ENCODE data around the gene ZNF512B.

Gene ZNF512B

DNA sequence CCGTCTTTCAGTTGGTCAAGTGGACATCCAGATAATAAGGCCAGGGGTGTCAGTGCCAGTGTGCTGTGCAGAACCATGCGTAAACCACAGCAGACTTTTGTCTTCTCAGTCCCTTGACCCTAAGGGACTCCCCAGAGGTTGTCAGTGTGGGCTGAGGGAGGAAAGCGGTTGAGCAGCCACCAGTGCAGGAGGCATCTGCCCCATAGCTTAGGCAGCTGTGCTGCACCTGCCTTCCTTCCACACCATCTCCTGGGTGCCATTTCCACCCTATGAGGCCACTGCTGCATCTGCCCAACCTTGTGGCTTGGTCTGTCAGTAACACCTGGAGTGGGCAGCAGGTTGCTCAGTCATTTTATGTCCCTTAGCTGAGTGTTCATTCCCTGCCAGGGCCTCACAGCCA is 37.2 kb upstream of the ZNF512B start:
- no peaks in the 10 kb centered on the region for H3F3A ChIP-seq (ENCODE audit: insufficient read depth, low read length)
- H3K79me2 ChIP-seq (ENCODE audit: insufficient read depth, low read length), result no peaks in the 10 kb centered on the region
- no peak overlapping the region for H3K4me2 ChIP-seq (ENCODE audit: low read length)
- no peak overlapping the region for H2AFZ ChIP-seq (ENCODE audit: low read length)
- H3K9me2 ChIP-seq (ENCODE audit: low read depth, low read length), result no peaks in the 10 kb centered on the region
- peaks cover 10% of the 10 kb centered on the region for H3K9me3 ChIP-seq (ENCODE audit: low read length)
- H3K27me3 ChIP-seq (ENCODE audit: insufficient read depth, low read length), result no peaks in the 10 kb centered on the region
- peaks cover 80% of the 10 kb centered on the region for H3K36me3 ChIP-seq (ENCODE audit: insufficient read depth, low read length)
- H3K4me1 ChIP-seq (ENCODE audit: insufficient read depth, low read length, severe bottlenecking), result peaks cover 14% of the 10 kb centered on the region
- no peak for TF ChIP-seq EZH2 (IDR thresholded peaks at IDR 0.05; ENCODE audit: borderline replicate concordance, low read length)
- TF ChIP-seq, protein P1, sequence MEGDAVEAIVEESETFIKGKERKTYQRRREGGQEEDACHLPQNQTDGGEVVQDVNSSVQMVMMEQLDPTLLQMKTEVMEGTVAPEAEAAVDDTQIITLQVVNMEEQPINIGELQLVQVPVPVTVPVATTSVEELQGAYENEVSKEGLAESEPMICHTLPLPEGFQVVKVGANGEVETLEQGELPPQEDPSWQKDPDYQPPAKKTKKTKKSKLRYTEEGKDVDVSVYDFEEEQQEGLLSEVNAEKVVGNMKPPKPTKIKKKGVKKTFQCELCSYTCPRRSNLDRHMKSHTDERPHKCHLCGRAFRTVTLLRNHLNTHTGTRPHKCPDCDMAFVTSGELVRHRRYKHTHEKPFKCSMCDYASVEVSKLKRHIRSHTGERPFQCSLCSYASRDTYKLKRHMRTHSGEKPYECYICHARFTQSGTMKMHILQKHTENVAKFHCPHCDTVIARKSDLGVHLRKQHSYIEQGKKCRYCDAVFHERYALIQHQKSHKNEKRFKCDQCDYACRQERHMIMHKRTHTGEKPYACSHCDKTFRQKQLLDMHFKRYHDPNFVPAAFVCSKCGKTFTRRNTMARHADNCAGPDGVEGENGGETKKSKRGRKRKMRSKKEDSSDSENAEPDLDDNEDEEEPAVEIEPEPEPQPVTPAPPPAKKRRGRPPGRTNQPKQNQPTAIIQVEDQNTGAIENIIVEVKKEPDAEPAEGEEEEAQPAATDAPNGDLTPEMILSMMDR (IDR thresholded peaks at IDR 0.05; ENCODE audit: low read length), result no peak
- no peak overlapping the region for H3K4me3 ChIP-seq (ENCODE audit: low read depth, low read length, poor library complexity, severe bottlenecking)
- H3K9ac ChIP-seq (ENCODE audit: low read length), result no peak overlapping the region
- no peak overlapping the region for H3K27ac ChIP-seq (ENCODE audit: low read depth, low read length, poor library complexity, severe bottlenecking)
- H4K20me1 ChIP-seq (ENCODE audit: insufficient read depth, low read length), result no peaks in the 10 kb centered on the region

DNA sequence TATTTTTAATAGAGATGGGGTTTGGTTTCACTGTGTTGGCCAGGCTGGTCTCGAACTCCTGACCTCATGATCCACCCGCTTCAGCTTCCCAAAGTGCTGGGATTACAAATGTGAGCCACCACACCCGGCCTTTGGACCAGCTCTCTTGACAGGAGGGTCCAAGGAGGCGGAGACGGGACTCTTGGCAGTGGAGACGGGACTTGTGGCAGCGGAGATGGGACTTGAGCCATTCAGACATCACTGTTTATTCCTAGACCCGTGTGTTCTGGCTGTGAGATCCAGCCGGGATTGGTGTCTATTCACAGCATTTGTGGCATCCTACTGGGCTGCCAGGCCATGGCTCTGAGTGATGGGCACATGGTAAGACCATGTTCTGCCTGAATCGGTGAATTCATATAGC is 36.8 kb upstream of the ZNF512B start:
- peaks cover 81% of the 10 kb centered on the region for H3K36me3 ChIP-seq (ENCODE audit: insufficient read depth, low read length)

DNA sequence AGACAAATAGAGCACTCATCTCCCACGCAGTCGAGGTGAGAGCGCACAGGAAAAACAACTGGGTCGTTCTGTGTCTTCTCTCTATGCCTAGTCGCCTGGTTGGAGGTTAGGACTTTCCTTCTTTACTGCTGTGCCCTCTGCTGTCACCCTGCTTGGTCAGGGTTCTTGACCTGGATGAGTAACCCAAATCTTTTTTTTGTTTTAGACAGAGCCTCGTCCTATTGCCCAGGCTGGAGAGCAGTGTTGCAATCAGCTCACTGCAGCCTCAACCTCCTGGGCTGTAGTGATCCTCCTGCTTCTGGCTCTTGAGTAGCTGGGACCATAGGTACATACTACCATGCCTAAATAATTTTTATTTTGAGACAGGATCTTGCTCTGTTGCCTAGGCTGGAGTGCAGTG is 35.7 kb upstream of the ZNF512B start:
- Histone ChIP-seq H4K20me1 (ENCODE audit: insufficient read depth, low read length) (no peaks in the 10 kb centered on the region), H3K27me3 (ENCODE audit: insufficient read depth, low read length) (no peaks in the 10 kb centered on the region), H3K9me3 (ENCODE audit: low read length) (peaks cover 10% of the 10 kb centered on the region), H3K9ac (ENCODE audit: low read length) (no peak overlapping the region), H3F3A (ENCODE audit: insufficient read depth, low read length) (no peaks in the 10 kb centered on the region), H3K27ac (ENCODE audit: low read depth, low read length, poor library complexity, severe bottlenecking) (no peak overlapping the region), H3K79me2 (ENCODE audit: insufficient read depth, low read length) (no peaks in the 10 kb centered on the region), H3K4me3 (ENCODE audit: low read depth, low read length, poor library complexity, severe bottlenecking) (no peak overlapping the region), H3K4me1 (ENCODE audit: insufficient read depth, low read length, severe bottlenecking) (peaks cover 11% of the 10 kb centered on the region), H3K4me2 (ENCODE audit: low read length) (no peak overlapping the region), H3K9me2 (ENCODE audit: low read depth, low read length) (no peaks in the 10 kb centered on the region), H2AFZ (ENCODE audit: low read length) (no peak overlapping the region), H3K36me3 (ENCODE audit: insufficient read depth, low read length) (peaks cover 81% of the 10 kb centered on the region)
- TF ChIP-seq EZH2 (IDR thresholded peaks at IDR 0.05; ENCODE audit: borderline replicate concordance, low read length), result no peak

More for the DNA sequence above, 36.8 kb upstream of the ZNF512B start:
- H3K9me3 ChIP-seq (ENCODE audit: low read length), result peaks cover 10% of the 10 kb centered on the region
- H3K9me2 ChIP-seq (ENCODE audit: low read depth, low read length), result no peaks in the 10 kb centered on the region
- no peak overlapping the region for H3K4me2 ChIP-seq (ENCODE audit: low read length)
- TF ChIP-seq, protein P1 (IDR thresholded peaks at IDR 0.05; ENCODE audit: low read length), result no peak
- no peak for TF ChIP-seq EZH2 (IDR thresholded peaks at IDR 0.05; ENCODE audit: borderline replicate concordance, low read length)
- no peak overlapping the region for H3K4me3 ChIP-seq (ENCODE audit: low read depth, low read length, poor library complexity, severe bottlenecking)
- no peak overlapping the region for H3K9ac ChIP-seq (ENCODE audit: low read length)
- H4K20me1 ChIP-seq (ENCODE audit: insufficient read depth, low read length), result no peaks in the 10 kb centered on the region
- H2AFZ ChIP-seq (ENCODE audit: low read length), result no peak overlapping the region
- peaks cover 12% of the 10 kb centered on the region for H3K4me1 ChIP-seq (ENCODE audit: insufficient read depth, low read length, severe bottlenecking)
- H3K27me3 ChIP-seq (ENCODE audit: insufficient read depth, low read length), result no peaks in the 10 kb centered on the region
- no peaks in the 10 kb centered on the region for H3K79me2 ChIP-seq (ENCODE audit: insufficient read depth, low read length)
- no peak overlapping the region for H3K27ac ChIP-seq (ENCODE audit: low read depth, low read length, poor library complexity, severe bottlenecking)
- no peaks in the 10 kb centered on the region for H3F3A ChIP-seq (ENCODE audit: insufficient read depth, low read length)

DNA sequence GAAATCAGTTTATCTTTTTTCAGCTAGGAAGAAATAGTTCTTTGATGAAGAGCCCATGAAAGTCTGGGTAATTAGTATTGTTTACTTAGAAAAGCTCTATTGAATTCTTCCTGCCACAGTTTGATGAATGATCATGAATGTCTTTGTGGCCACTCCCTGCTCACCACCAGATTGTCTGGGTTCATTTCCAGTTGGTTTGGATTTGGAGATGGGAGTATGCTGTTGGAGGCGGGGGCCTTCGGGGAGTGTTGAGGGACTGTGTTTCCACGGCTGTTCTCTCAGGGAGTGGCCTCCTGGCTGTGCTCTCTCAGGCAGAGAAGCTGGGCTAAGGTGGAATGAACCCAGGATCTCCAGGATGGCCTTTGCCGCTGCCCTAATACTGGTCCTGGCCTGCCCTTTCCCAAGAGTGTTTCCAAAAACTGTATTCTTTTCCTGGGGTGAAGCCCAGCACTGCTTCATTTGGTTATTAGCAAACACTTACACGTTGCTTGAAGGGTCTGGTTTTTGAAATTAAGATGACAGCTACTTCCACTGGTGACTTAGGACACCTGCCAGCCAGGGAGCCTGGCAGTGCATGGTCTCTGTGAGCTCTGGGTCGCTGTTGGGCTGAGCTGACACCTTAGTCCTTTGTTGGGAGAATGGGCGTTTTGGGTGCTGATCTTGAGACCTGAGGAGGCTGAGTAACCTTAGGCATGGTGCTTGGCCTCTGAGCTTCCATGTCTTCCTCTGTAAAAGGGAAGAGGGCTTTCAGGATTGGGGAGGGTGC is 34.4 kb upstream of the ZNF512B start:
- H2AFZ ChIP-seq (ENCODE audit: low read length), result no peak overlapping the region
- H3K36me3 ChIP-seq (ENCODE audit: insufficient read depth, low read length), result peaks cover 81% of the 10 kb centered on the region
- H3K27ac ChIP-seq (ENCODE audit: low read depth, low read length, poor library complexity, severe bottlenecking), result no peak overlapping the region
- H3K9ac ChIP-seq (ENCODE audit: low read length), result no peak overlapping the region
- H3K4me2 ChIP-seq (ENCODE audit: low read length), result no peak overlapping the region
- no peaks in the 10 kb centered on the region for H3K9me2 ChIP-seq (ENCODE audit: low read depth, low read length)
- no peaks in the 10 kb centered on the region for H3F3A ChIP-seq (ENCODE audit: insufficient read depth, low read length)
- peaks cover 11% of the 10 kb centered on the region for H3K4me1 ChIP-seq (ENCODE audit: insufficient read depth, low read length, severe bottlenecking)
- H3K27me3 ChIP-seq (ENCODE audit: insufficient read depth, low read length), result no peaks in the 10 kb centered on the region
- no peaks in the 10 kb centered on the region for H4K20me1 ChIP-seq (ENCODE audit: insufficient read depth, low read length)
- TF ChIP-seq, protein P1 (IDR thresholded peaks at IDR 0.05; ENCODE audit: low read length), result no peak
- no peak for TF ChIP-seq EZH2 (IDR thresholded peaks at IDR 0.05; ENCODE audit: borderline replicate concordance, low read length)
- H3K9me3 ChIP-seq (ENCODE audit: low read length), result peaks cover 10% of the 10 kb centered on the region
- no peaks in the 10 kb centered on the region for H3K79me2 ChIP-seq (ENCODE audit: insufficient read depth, low read length)
- H3K4me3 ChIP-seq (ENCODE audit: low read depth, low read length, poor library complexity, severe bottlenecking), result no peak overlapping the region

Data from OCI-LY1 (cell line).